Muscle of leg (tissue), 11 donors: ENCODE measurements around the gene HERC4. TPM values are rescaled to one million over a fixed set of nuclear protein-coding genes. Genes with fewer than 3 reads are reported as not detected.
"Not testable (repeated sequence)": the region's sequence is repeated elsewhere in the genome, so short reads cannot be mapped to it uniquely, and the experiment has no call there.

ENCODE experiments used
- DNase-seq: peaks from one replicate; pipeline ENCODE4 v3.0.0; 2013
- H3K27ac ChIP-seq: one replicate; pipeline ENCODE4 v1.5.1; 2013; ENCODE audit warnings: mild to moderate bottlenecking, low read length, control low read depth
- H3K27me3 ChIP-seq: one replicate; pipeline ENCODE4 v1.6.1; 2013; ENCODE audit warnings: low read length; ENCODE audit not compliant: control insufficient read depth, insufficient read depth
- H3K36me3 ChIP-seq: one replicate; pipeline ENCODE4 v1.6.1; 2013; ENCODE audit warnings: low read length; ENCODE audit not compliant: control insufficient read depth, insufficient read depth
- H3K4me1 ChIP-seq: one replicate; pipeline ENCODE4 v1.6.1; 2013; ENCODE audit warnings: low read length; ENCODE audit not compliant: control insufficient read depth, insufficient read depth
- H3K4me3 ChIP-seq: one replicate; pipeline ENCODE4 v1.5.1; 2013; ENCODE audit warnings: low read length, control low read depth
- H3K9me3 ChIP-seq: replicated peaks from 2 replicates; pipeline ENCODE4 v1.6.1; 2013; ENCODE audit warnings: low read depth, low read length; ENCODE audit not compliant: control insufficient read depth
- WGBS: methylation state at CpG from one replicate; pipeline ENCODE4 v1.1.5; 2013; ENCODE audit warnings: missing lambda C conversion rate; ENCODE audit not compliant: insufficient coverage; 5-methylcytosine and 5-hydroxymethylcytosine counted together
- polyA plus RNA-seq, 8 donors: library from polyadenylated mRNA; unstranded; fragments of 120-200 nt; gene quantifications; one replicate each; pipeline versions ENCODE4 v1.2.1 to v1.2.3, GENCODE V29; 2013; ENCODE audit warnings: inconsistent platforms in 1 of 8, low replicate concordance in 1 of 8; ENCODE audit not compliant: insufficient read length in 8 of 8, insufficient read depth in 1 of 8
- total RNA-seq: library from RNA; stranded (reverse); fragments of 120-200 nt; gene quantifications from one replicate; pipeline ENCODE4 v1.2.4, GENCODE V29; 2013

Gene HERC4
- total and polyA plus RNA-seq, 9 donors, result 25.1 to 36.4 (median 28.5) TPM

DNA sequence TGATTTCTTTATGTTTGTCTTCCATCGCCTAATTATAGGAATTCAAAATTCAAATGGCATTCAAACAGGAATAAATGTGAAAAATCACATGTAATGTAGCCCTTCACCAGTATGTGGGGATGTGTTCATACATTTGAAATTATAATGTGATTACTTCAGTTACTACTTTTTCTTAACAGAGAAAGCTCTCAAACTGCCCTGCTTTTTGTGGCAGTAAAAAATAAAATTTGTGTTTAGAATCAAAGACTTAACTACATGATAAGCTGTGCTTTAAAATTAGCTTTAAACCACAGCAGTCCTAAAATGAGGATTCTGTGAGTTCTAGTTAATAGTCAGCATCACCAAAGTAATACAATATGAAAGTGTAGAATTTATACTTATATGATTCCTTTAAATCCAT, 7.8 kb upstream of the HERC4 start:
- Histone ChIP-seq H3K27ac (no peak overlapping the region), H3K4me3 (no peak overlapping the region), H3K9me3 (no peaks in the 10 kb centered on the region), H3K36me3 (no peaks in the 10 kb centered on the region), H3K27me3 (no peaks in the 10 kb centered on the region), H3K4me1 (peaks cover 4% of the 10 kb centered on the region)
- peak; percentile 55 for DNase-seq
- no CpG with 5 or more reads among the region's 1 CpG for WGBS

DNA sequence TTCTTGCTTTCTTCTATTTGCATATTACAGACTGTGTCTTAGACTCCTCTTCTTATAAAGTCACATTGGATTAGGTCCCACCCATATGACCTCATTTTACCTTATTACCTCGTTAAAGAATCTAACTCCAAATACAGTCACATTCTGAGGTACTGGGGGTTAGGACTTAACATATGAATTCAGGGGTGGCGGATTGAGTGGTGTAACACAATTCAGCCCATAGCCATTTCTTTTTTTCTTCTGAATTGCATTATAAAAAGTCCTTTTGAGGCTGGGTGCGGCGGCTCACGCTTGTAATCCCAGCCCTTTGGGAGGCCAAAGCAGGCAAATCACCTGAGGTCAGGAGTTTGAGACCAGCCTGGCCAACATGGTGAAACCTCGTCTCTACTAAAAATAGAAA, 6.8 kb upstream of the HERC4 start:
- Histone ChIP-seq H3K27me3 (no peaks in the 10 kb centered on the region), H3K36me3 (no peaks in the 10 kb centered on the region), H3K27ac (no peak overlapping the region), H3K4me3 (no peak overlapping the region), H3K4me1 (no peaks in the 10 kb centered on the region), H3K9me3 (no peaks in the 10 kb centered on the region)
- DNase-seq, result no peak
- 90% methylated on average over 4 of the region's 6 CpGs for WGBS

DNA sequence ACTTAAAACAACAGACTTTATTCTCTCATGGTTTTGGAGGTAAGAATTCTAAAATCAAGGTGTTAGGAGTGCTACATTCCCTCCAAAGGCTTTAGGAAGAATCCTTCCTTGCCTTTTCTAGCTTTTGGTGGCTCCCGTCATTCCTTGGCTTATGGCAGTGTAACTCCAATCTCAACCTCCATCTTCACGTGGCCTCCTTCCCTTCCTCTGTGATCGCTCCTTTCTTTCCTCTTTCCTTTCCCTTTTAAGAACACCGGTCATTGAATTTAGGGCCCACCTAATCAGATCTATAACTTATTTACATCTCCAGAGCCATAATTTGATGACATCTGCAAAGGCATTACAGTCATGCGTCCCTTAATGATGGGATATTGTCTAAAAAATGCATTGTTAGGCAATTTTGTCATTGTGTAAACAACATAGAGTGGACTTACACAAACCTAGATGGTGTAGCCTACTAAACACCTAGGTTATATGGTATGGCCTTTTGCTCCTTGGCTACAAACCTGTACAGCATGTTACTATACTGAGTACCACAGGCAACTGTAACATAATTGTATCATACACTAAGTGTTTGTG, 5.9 kb upstream of the HERC4 start:
- H3K27me3 ChIP-seq, result no peaks in the 10 kb centered on the region

DNA sequence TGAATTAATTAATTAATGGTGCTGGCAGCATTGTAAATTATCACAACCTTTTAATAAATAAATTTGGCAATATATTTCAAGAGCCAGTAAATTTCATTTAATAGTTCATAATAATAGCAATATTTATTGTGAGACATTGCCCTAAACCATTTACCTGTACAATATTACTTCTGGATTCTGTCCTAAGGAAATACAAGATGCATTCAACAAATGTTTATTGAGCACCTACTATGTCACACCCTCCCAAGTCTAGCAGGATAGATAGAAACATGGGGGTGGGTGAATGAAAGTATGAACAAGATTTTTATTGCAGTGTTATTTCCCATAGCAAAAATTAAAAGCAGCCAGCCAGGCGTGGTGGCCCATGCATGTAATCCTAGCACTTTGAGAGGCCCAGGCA, 4.4 kb upstream of the HERC4 start:
- no peak for DNase-seq
- H3K9me3 ChIP-seq, result no peaks in the 10 kb centered on the region
- H3K4me3 ChIP-seq, result no peak overlapping the region

More for the DNA sequence above, 5.9 kb upstream of the HERC4 start:
- no peaks in the 10 kb centered on the region for H3K9me3 ChIP-seq
- no peaks in the 10 kb centered on the region for H3K36me3 ChIP-seq
- H3K4me1 ChIP-seq, result no peaks in the 10 kb centered on the region
- no peak for DNase-seq
- H3K27ac ChIP-seq, result no peak overlapping the region
- no peak overlapping the region for H3K4me3 ChIP-seq
- WGBS, result 74% methylated on average over 3 of the region's 5 CpGs

DNA sequence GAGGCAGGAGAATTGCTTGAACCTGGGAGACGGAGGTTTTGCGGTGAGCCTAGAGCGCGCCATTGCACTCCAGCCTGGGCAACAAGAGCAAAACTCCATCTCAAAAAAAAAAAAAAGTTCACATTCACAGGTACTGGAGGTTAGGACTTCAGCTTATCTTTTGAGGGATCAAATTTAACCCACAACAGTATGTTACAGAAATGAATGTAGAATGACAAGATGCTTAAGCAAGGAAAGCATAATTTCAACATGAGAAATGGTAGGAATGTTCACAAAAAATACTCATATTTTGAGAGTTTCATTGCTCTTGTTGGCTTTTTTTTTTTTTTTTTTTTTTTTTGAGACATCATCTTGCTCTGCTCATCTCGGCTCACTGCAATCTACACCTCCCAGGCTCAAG, 1.9 kb upstream of the HERC4 start:
- H3K27ac ChIP-seq, result no peak overlapping the region
- WGBS, result no CpG with 5 or more reads among the region's 5 CpGs
- H3K4me3 ChIP-seq, result no peak overlapping the region
- H3K9me3 ChIP-seq, result no peaks in the 10 kb centered on the region
- H3K4me1 ChIP-seq, result peaks cover 3% of the 10 kb centered on the region
- H3K36me3 ChIP-seq, result no peaks in the 10 kb centered on the region
- DNase-seq, result no peak
- H3K27me3 ChIP-seq, result no peaks in the 10 kb centered on the region

More for the DNA sequence above, 4.4 kb upstream of the HERC4 start:
- H3K27me3 ChIP-seq, result no peaks in the 10 kb centered on the region
- H3K4me1 ChIP-seq, result peaks cover 3% of the 10 kb centered on the region
- H3K27ac ChIP-seq, result no peak overlapping the region
- 100% methylated on average over 1 of the region's 1 CpG for WGBS
- no peaks in the 10 kb centered on the region for H3K36me3 ChIP-seq

DNA sequence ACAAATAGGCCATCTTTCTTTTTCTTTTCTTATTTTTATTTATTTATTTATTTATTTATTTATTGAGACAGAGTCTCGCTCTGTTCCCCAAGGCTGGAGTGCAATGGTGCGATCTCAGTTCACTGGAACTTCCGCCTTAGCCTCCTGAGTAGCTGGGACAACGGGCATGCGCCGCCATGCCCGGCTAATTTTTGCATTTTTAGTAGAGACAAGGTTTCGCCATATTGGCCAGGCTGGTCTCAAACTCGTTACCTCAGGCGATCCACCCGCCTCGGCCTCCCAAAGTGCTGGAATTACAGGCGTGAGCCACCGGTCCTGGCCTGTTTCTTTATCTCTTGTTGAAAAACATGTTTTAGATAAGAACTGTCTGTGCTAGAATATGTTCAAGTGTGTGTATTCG, 998 bp upstream of the HERC4 start:
- not testable (repeated sequence) for H3K36me3 ChIP-seq, DNase-seq, H3K27me3 ChIP-seq, H3K9me3 ChIP-seq, H3K27ac ChIP-seq, H3K4me1 ChIP-seq, H3K4me3 ChIP-seq
- WGBS, result 94% methylated on average over 14 of the region's 15 CpGs

DNA sequence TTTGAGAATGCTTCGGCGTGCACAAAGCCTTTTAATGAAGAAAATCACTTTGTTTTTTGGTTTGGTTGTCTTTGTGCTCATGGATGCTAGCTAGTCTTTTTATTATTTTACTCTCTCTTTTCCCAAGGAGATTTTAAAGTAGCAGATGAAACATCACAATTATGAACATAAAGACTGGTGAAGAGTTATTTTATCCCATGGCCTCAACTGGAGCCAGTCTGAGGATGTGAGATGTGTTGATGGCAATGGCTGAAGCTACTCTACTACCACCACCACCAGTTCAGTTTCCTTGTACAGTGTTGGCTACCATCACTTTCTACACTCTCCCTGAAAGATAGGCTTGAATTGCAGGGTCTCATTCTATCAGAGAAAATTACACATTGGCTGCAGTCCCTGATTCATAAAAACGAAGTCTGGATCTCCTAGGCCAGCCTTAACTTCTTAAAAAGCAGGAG, 494 bp upstream of the HERC4 start:
- no peak for DNase-seq
- Histone ChIP-seq H3K27ac (peak overlapping the region; percentile 79), H3K4me1 (peaks cover 3% of the 10 kb centered on the region), H3K4me3 (peak overlapping the region; percentile 36), H3K27me3 (no peaks in the 10 kb centered on the region), H3K36me3 (peaks cover 2% of the 10 kb centered on the region), H3K9me3 (no peaks in the 10 kb centered on the region)
- no CpG with 5 or more reads among the region's 3 CpGs for WGBS

DNA sequence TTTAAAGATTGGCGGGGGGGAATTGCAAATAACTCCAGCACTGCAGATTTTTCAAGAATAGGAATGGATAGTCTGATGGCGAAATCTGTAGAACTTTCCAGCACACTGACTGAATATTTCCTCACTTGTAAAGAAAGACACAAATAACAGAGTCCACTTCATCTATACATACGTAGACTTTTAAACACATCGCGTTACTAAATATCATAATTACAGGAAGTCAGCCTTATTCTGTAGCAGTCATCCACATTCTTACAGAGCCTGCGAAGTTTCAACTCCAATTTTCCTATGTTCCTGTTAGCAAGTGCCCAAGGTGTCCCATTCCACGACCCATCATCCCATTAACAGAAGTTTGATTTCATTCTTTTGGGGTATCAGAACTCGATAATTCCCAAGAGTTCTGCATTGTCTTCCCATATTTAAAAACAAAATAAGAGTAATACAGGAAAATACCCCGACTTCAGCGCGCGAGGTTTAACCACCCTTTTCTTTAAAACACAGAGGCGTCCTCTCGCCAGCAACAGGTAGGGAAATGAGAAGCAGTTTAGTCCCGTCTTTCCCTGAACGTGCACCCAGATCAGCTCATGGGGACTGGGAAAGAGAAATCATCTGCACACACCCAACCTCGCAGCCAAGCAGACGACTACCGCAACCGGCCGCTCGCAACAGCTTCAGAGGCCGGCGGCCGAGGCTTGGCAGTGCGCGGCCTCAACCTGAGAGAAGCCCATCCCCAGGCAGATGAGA, 880 bp downstream of the HERC4 start:
- H3K4me3 ChIP-seq, result peak overlapping the region; percentile 100
- WGBS, result 0% methylated on average over 16 of the region's 27 CpGs
- H3K27ac ChIP-seq, result peak overlapping the region; percentile 100
- no peaks in the 10 kb centered on the region for H3K9me3 ChIP-seq
- no peaks in the 10 kb centered on the region for H3K27me3 ChIP-seq
- peaks cover 3% of the 10 kb centered on the region for H3K4me1 ChIP-seq
- peaks cover 2% of the 10 kb centered on the region for H3K36me3 ChIP-seq
- peak; percentile 53 for DNase-seq

DNA sequence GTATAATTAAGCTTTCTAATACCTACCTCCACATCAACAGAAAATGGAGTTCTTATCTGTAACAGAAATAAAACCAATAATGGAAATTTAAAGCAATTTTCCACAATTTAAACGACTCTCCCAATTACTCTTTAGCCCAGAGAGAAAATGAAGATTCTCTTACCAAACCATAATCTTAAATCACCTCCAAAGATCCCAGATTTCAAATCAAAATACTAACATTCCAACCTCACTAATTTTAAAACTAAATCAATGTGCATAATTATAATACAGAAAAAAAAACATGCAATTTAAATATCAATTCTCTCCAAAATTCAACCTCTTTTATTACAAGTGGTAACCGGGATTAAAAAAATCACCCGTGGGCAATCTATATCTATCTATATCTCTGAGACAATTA, 1.5 kb downstream of the HERC4 start:
- peak overlapping the region; percentile 100 for H3K4me3 ChIP-seq
- no peaks in the 10 kb centered on the region for H3K9me3 ChIP-seq
- no peaks in the 10 kb centered on the region for H3K27me3 ChIP-seq
- WGBS, result no CpG with 5 or more reads among the region's 3 CpGs
- H3K36me3 ChIP-seq, result peaks cover 2% of the 10 kb centered on the region
- no peak for DNase-seq
- H3K27ac ChIP-seq, result peak overlapping the region; percentile 100
- H3K4me1 ChIP-seq, result peaks cover 3% of the 10 kb centered on the region

DNA sequence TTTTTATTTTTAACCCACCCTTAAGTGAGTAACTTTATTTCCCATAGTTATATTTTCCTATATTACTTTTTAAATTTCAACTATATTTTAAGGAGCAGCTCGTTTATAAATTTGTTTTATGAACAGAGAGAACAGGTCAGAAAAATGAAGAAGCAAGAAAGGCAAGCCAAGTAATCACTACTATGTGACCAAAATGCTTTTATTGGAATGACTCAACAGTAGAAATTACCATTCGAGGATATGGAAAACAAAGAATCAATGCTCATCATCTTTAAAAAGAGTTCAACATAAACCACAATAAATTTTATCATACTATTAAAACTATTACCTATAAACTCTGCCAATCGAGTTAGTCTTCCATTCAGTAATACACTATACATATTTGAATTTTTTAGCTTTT, 7.6 kb downstream of the HERC4 start:
- Histone ChIP-seq H3K9me3 (no peaks in the 10 kb centered on the region), H3K4me1 (no peaks in the 10 kb centered on the region), H3K4me3 (no peak overlapping the region), H3K27me3 (no peaks in the 10 kb centered on the region), H3K36me3 (peaks cover 2% of the 10 kb centered on the region), H3K27ac (no peak overlapping the region)
- no CpG with 5 or more reads among the region's 3 CpGs for WGBS
- no peak for DNase-seq
